CD4-positive, alpha-beta T cell treated with Interleukin-4 for 4 hours (primary cell): ENCODE measurements around the gene KRT73.
"Not testable (repeated sequence)": the region's sequence is repeated elsewhere in the genome, so short reads cannot be mapped to it uniquely, and the experiment has no call there.

ENCODE experiments used
- DNase-seq: peaks from one replicate; pipeline ENCODE4 v3.0.0-alpha.2; 2020

KRT73 gene

GRCh38 chr12:52600071-52600470, 18.3 kb downstream of the KRT73 start:
- no peak for DNase-seq

GRCh38 chr12:52598966-52599365, 19.4 kb downstream of the KRT73 start:
- no peak for DNase-seq

GRCh38 chr12:52594237-52594636, 24.1 kb downstream of the KRT73 start:
- not testable (repeated sequence) for DNase-seq

- no peak for DNase-seq
These were observed 26.8 kb downstream of the KRT73 start for GRCh38 chr12:52591521-52591920.

GRCh38 chr12:52590021-52590420, 28.3 kb downstream of the KRT73 start:
- no peak for DNase-seq

GRCh38 chr12:52587563-52587962, 30.8 kb downstream of the KRT73 start:
- DNase-seq, result no peak

GRCh38 chr12:52585946-52586345, 32.4 kb downstream of the KRT73 start:
- peak; percentile 7 for DNase-seq

- no peak for DNase-seq
These were observed 33.3 kb downstream of the KRT73 start for GRCh38 chr12:52585066-52585465.

GRCh38 chr12:52584156-52584682, 34.1 kb downstream of the KRT73 start:
- no peak for DNase-seq

- peak; percentile 58 for DNase-seq
These were observed 35.3 kb downstream of the KRT73 start for GRCh38 chr12:52582971-52583456.

- no peak for DNase-seq
These were observed 35.9 kb downstream of the KRT73 start for GRCh38 chr12:52582486-52582885.

- DNase-seq, result no peak
These were observed 36.9 kb downstream of the KRT73 start for GRCh38 chr12:52581481-52581880.

GRCh38 chr12:52581066-52581465, 37.3 kb downstream of the KRT73 start:
- no peak for DNase-seq

- no peak for DNase-seq
These were observed 37.9 kb downstream of the KRT73 start for GRCh38 chr12:52580496-52580895.

GRCh38 chr12:52579468-52580465, 38.6 kb downstream of the KRT73 start:
- no peak for DNase-seq

GRCh38 chr12:52578469-52578868, 39.9 kb downstream of the KRT73 start:
- DNase-seq, result no peak

- no peak for DNase-seq
These were observed 41.0 kb downstream of the KRT73 start for GRCh38 chr12:52577316-52577715.

GRCh38 chr12:52575948-52576347, 42.4 kb downstream of the KRT73 start:
- no peak for DNase-seq

GRCh38 chr12:52575256-52575655, 43.1 kb downstream of the KRT73 start:
- no peak for DNase-seq

- no peak for DNase-seq
These were observed 44.6 kb downstream of the KRT73 start, which contains the start of gene KRT74 for GRCh38 chr12:52573743-52574142. Gene KRT74 (minus strand): TSS chr12:52573843. CDS start chr12:52573777, 66 bp downstream.

GRCh38 chr12:52573306-52573705, 45.1 kb downstream of the KRT73 start:
- DNase-seq, result no peak

- no peak for DNase-seq
These were observed 47.8 kb downstream of the KRT73 start for GRCh38 chr12:52570511-52570910.

- no peak for DNase-seq
These were observed 50.2 kb downstream of the KRT73 start for GRCh38 chr12:52568111-52568510.

- DNase-seq, result peak; percentile 84
These were observed 51.5 kb downstream of the KRT73 start for GRCh38 chr12:52566847-52567291.
